ENCODE measurements around the gene KREMEN2.

Gene KREMEN2

DNA sequence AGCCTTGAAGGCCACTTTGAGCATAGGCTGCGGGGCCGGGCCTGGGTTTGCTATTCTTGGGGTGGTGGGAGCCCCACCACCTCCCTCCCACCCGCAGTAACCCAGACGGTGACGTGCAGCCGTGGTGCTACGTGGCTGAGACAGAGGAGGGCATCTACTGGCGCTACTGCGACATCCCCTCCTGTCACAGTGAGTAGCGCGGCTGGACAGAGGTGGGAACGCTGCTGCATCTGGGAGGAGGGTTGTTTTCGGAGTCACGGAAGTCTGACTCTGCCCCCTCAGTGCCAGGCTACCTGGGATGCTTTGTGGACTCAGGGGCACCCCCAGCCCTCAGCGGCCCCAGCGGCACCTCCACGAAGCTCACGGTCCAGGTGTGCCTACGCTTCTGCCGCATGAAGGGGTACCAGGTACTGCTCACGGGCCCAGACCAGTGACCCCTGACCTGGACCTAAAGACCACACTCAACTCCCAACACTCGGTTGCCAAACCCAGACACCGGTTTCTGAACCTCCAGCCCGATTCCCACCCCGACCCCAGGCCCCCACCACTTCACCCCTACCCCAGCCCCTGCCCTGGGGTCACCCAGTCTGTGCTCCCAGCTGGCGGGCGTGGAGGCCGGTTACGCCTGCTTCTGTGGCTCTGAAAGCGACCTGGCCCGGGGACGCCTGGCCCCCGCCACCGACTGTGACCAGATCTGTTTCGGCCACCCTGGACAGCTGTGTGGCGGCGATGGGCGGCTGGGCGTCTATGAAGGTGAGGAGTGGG is 2.1 kb downstream of the KREMEN2 start:
- Histone ChIP-seq H3K4me1 (ENCODE audit: control insufficient read depth, insufficient read depth, low read length) (peaks cover 21% of the 10 kb centered on the region), H3K9me3 (ENCODE audit: control insufficient read depth, low read length) (no peaks in the 10 kb centered on the region), H3K27ac (ENCODE audit: insufficient read depth, low read depth, low read length, poor library complexity, severe bottlenecking) (no peak overlapping the region), H3K4me3 (ENCODE audit: insufficient read depth, low read depth, low read length) (no peak overlapping the region), H3K36me3 (ENCODE audit: control insufficient read depth, insufficient read depth, low read length) (no peaks in the 10 kb centered on the region), H3K27me3 (ENCODE audit: control insufficient read depth, insufficient read depth, low read length, poor library complexity, severe bottlenecking) (peaks cover 58% of the 10 kb centered on the region)
- WGBS, 2 experiments, result 94% methylated on average over 38 to 39 of the region's 39 CpGs

DNA sequence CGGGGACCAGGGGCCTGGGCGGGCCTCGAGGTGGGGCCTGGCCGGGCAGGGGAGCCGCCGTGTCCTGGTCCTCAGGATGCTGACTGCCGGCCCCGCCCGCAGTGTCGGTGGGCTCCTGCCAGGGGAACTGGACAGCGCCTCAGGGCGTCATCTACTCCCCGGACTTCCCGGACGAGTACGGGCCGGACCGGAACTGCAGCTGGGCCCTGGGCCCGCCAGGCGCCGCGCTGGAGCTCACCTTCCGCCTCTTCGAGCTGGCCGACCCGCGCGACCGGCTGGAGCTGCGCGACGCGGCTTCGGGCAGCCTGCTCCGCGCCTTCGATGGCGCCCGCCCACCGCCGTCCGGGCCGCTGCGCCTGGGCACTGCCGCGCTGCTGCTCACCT is 2.7 kb downstream of the KREMEN2 start:
- WGBS, 2 experiments, result 90 to 91% methylated on average over 46 of the region's 46 CpGs

DNA sequence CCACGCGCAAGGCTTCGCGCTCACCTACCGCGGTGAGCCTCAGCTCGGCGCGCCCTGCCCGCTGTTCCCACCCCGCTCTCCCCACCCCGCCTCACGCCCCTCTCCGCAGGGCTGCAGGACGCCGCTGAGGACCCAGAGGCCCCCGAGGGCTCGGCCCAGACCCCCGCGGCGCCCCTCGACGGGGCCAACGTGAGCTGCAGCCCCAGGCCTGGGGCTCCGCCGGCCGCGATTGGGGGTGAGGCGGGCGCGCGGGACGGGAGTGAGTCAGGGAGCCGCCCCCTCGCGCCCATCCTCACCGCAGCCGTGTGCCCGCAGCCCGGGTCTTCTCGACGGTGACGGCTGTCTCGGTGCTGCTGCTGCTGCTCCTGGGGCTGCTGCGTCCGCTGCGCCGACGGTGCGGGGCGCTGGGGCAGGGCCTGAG is 3.1 kb downstream of the KREMEN2 start:
- Histone ChIP-seq H3K9me3 (ENCODE audit: control insufficient read depth, low read length) (no peaks in the 10 kb centered on the region), H3K27me3 (ENCODE audit: control insufficient read depth, insufficient read depth, low read length, poor library complexity, severe bottlenecking) (peaks cover 55% of the 10 kb centered on the region), H3K36me3 (ENCODE audit: control insufficient read depth, insufficient read depth, low read length) (no peaks in the 10 kb centered on the region), H3K4me3 (ENCODE audit: insufficient read depth, low read depth, low read length) (no peak overlapping the region), H3K27ac (ENCODE audit: insufficient read depth, low read depth, low read length, poor library complexity, severe bottlenecking) (no peak overlapping the region), H3K4me1 (ENCODE audit: control insufficient read depth, insufficient read depth, low read length) (peaks cover 21% of the 10 kb centered on the region)
- WGBS, 2 experiments, result 87 to 92% methylated on average over 51 of the region's 51 CpGs

More for the DNA sequence above, 2.7 kb downstream of the KREMEN2 start:
- H3K4me1 ChIP-seq (ENCODE audit: control insufficient read depth, insufficient read depth, low read length), result peaks cover 21% of the 10 kb centered on the region
- no peaks in the 10 kb centered on the region for H3K36me3 ChIP-seq (ENCODE audit: control insufficient read depth, insufficient read depth, low read length)
- no peaks in the 10 kb centered on the region for H3K9me3 ChIP-seq (ENCODE audit: control insufficient read depth, low read length)
- no peak overlapping the region for H3K4me3 ChIP-seq (ENCODE audit: insufficient read depth, low read depth, low read length)
- peaks cover 58% of the 10 kb centered on the region for H3K27me3 ChIP-seq (ENCODE audit: control insufficient read depth, insufficient read depth, low read length, poor library complexity, severe bottlenecking)
- H3K27ac ChIP-seq (ENCODE audit: insufficient read depth, low read depth, low read length, poor library complexity, severe bottlenecking), result no peak overlapping the region

DNA sequence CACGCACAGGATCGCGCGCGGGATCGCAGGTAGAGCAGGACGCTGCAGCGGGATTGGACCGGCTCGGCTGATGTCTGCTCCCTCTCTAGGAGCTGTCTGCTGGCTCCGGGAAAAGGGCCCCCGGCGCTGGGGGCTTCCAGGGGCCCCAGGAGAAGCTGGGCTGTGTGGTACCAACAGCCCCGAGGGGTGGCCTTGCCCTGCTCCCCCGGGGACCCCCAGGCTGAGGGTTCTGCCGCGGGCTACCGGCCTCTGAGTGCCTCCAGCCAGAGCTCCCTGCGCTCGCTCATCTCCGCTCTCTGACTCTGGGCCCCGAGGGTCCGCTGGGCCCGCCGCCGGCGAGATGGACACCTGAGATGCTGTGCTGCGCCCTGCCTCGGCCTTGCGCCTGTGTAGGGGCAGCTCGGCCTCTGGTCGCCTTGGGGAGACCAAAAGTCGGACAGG is 3.7 kb downstream of the KREMEN2 start:
- Histone ChIP-seq H3K27ac (ENCODE audit: insufficient read depth, low read depth, low read length, poor library complexity, severe bottlenecking) (no peak overlapping the region), H3K9me3 (ENCODE audit: control insufficient read depth, low read length) (no peaks in the 10 kb centered on the region), H3K27me3 (ENCODE audit: control insufficient read depth, insufficient read depth, low read length, poor library complexity, severe bottlenecking) (peaks cover 50% of the 10 kb centered on the region), H3K36me3 (ENCODE audit: control insufficient read depth, insufficient read depth, low read length) (no peaks in the 10 kb centered on the region), H3K4me1 (ENCODE audit: control insufficient read depth, insufficient read depth, low read length) (peaks cover 18% of the 10 kb centered on the region), H3K4me3 (ENCODE audit: insufficient read depth, low read depth, low read length) (no peak overlapping the region)
- WGBS, 2 experiments, result 94 to 95% methylated on average over 33 of the region's 33 CpGs

DNA sequence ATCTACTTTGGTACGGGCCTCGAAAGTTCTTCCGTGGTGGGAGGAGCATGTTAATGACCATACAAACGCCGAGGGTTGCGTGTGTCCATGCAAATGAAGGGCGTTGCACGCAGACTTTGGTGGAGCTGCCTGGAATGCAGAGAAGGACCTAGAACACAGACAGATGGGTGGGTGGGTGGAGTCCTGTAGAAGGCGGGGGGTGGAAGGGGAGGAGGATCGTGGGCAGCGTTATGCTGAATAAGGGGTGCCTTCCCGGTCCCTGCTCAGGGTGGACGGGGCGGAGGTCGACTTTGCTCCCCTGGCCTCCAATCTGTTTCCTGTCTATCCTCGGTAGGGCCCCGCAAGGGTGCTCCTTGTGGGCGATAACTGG is 4.3 kb downstream of the KREMEN2 start:
- no peaks in the 10 kb centered on the region for H3K9me3 ChIP-seq (ENCODE audit: control insufficient read depth, low read length)
- peak overlapping the region; percentile 72 for H3K4me3 ChIP-seq (ENCODE audit: insufficient read depth, low read depth, low read length)

DNA sequence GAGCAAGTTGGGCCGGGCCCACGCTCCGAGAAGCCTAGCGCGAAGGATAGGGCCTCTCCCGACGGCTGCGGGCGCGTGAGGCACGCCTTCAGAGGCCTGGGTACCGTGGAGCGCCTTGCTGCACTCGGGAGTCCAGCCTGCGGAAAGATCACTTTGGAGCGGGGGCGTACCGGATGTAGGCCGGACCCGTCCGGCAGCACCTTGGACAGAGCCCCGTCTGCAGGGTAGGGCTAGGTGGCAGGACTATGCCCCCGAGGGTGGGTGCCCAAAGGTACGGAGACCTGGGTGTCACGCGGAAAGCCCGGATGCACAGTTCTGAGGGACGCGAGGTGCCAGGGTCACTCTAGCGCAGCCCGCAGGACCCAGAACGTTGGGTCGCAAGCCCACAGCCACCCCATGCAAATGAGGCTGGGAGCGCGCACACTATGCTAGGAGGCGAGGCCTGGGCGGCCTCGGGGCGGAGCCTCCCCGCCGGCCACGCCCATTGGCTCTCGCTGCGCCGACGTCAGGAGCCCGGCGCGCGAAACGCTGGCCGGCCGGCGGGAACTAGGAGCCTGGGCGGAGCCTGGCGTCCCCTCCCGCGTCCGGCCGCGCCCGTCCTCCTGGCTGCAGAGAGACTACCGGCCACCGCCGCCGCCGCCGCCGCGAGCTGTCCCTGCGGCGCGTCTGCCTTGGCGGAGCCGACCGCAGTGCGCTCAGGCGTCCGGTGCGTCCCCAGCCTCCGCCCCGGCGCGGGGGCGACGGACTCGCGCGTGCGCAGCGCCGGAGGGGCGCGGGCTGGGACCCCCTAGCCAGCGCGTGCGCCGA is 4.9 kb downstream of the KREMEN2 start, which contains the start of gene PAQR4:
PAQR4 (plus strand) TSS at position 611 of the 807 bp plus-strand sequence. CDS start 327 bp downstream, outside the sequence.
- H3K27me3 ChIP-seq (ENCODE audit: control insufficient read depth, insufficient read depth, low read length, poor library complexity, severe bottlenecking), result peaks cover 38% of the 10 kb centered on the region
- no peaks in the 10 kb centered on the region for H3K9me3 ChIP-seq (ENCODE audit: control insufficient read depth, low read length)
- peaks cover 13% of the 10 kb centered on the region for H3K4me1 ChIP-seq (ENCODE audit: control insufficient read depth, insufficient read depth, low read length)
- H3K27ac ChIP-seq (ENCODE audit: insufficient read depth, low read depth, low read length, poor library complexity, severe bottlenecking), result peak within 1 kb of the TSS; percentile 17
- H3K4me3 ChIP-seq (ENCODE audit: insufficient read depth, low read depth, low read length), result peak within 1 kb of the TSS; percentile 72
- 2% methylated on average over 98 of the region's 98 CpGs for WGBS, 2 experiments
- H3K36me3 ChIP-seq (ENCODE audit: control insufficient read depth, insufficient read depth, low read length), result no peaks in the 10 kb centered on the region

More for the DNA sequence above, 4.3 kb downstream of the KREMEN2 start:
- 50% methylated on average over 18 of the region's 18 CpGs for WGBS, 2 experiments
- peaks cover 43% of the 10 kb centered on the region for H3K27me3 ChIP-seq (ENCODE audit: control insufficient read depth, insufficient read depth, low read length, poor library complexity, severe bottlenecking)
- H3K27ac ChIP-seq (ENCODE audit: insufficient read depth, low read depth, low read length, poor library complexity, severe bottlenecking), result no peak overlapping the region
- no peaks in the 10 kb centered on the region for H3K36me3 ChIP-seq (ENCODE audit: control insufficient read depth, insufficient read depth, low read length)
- peaks cover 13% of the 10 kb centered on the region for H3K4me1 ChIP-seq (ENCODE audit: control insufficient read depth, insufficient read depth, low read length)

DNA sequence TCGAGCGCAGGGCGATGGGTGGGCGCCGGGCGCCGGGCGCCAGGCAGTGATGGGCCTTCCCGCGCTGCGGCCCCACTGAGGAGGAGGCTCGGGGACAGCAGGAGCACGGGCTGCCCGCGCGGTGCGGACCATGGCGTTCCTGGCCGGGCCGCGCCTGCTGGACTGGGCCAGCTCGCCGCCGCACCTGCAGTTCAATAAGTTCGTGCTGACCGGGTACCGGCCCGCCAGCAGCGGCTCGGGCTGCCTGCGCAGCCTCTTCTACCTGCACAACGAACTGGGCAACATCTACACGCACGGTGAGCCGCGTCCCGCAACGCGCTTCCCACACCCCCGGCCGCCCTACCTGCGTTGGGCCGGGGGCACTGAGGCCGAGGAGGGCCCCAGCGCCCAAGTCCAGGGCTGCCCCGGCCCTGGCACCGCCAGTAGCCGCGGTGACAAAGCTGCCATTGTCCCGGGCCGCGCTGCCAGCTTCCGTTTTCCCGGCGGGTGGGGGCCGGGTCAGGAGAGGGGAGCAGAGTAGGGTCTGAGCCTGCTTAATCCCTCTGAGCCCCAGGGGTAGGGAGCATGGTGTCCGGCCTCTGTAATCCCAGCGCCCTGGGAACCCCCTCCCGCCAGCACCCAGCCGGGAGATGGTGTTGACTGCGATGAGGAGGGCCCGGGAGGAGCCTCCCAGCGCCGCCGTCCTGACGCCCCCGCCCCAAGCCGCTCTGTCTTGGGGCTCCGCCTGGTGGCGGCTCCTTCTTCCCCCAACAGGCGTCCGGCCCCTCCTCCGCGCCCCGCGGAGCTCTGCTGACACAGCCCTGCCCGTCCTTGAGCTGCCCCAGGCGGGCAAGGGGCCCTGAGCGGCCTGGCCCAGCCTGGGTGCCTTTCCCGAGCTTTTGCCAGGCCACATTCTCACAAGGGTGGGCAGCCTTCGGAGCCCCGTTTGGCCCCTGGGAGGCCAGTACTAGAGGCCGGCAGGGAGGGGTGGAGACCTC is 5.8 kb downstream of the KREMEN2 start:
- Histone ChIP-seq H3K27me3 (ENCODE audit: control insufficient read depth, insufficient read depth, low read length, poor library complexity, severe bottlenecking) (peaks cover 29% of the 10 kb centered on the region), H3K4me1 (ENCODE audit: control insufficient read depth, insufficient read depth, low read length) (peaks cover 13% of the 10 kb centered on the region), H3K27ac (ENCODE audit: insufficient read depth, low read depth, low read length, poor library complexity, severe bottlenecking) (peak overlapping the region; percentile 17), H3K9me3 (ENCODE audit: control insufficient read depth, low read length) (no peaks in the 10 kb centered on the region), H3K36me3 (ENCODE audit: control insufficient read depth, insufficient read depth, low read length) (no peaks in the 10 kb centered on the region), H3K4me3 (ENCODE audit: insufficient read depth, low read depth, low read length) (peak overlapping the region; percentile 72)
- 1% methylated on average over 83 of the region's 83 CpGs for WGBS, 2 experiments

DNA sequence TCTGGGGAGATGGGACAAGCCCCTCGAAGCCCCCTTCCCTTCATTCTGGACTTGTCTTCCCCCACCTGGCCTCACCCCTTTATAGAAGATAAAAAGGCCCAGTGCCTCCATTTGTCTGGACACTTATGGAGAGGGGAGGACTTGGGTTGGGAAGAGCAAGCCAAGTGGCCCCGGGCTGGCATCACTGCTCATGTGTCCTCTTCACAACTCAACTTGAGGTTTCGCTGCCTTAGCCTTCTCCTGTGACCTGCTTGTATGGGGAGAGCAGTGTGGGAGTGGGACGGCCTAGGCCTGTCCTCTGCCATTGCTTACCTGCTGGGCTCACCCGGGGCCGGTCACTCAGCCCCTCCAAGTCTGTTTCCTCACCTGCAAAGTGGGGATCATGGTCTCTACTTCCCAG is 6.5 kb downstream of the KREMEN2 start:
- H3K4me1 ChIP-seq (ENCODE audit: control insufficient read depth, insufficient read depth, low read length), result peaks cover 13% of the 10 kb centered on the region

DNA sequence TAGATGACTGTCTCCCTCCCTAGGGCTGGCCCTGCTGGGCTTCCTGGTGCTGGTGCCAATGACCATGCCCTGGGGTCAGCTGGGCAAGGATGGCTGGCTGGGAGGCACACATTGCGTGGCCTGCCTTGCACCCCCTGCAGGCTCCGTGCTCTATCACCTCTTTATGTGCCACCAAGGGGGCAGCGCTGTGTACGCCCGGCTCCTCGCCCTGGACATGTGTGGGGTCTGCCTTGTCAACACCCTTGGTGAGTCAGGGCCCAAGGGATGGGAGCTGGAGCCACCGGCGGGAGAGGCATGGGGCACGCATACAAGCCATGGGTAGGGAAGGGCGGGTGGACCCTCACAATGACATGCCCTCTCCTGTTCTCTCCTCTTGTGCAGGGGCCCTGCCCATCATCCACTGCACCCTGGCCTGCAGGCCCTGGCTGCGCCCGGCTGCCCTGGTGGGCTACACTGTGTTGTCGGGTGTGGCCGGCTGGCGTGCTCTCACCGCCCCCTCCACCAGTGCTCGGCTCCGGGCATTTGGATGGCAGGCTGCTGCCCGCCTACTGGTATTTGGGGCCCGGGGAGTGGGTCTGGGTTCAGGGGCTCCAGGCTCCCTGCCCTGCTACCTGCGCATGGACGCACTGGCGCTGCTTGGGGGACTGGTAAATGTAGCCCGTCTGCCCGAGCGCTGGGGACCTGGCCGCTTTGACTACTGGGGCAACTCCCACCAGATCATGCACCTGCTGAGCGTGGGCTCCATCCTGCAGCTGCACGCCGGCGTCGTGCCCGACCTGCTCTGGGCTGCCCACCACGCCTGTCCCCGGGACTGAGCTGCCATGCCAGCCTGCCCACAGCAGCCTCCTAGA is 7.3 kb downstream of the KREMEN2 start:
- 95% methylated on average over 35 of the region's 35 CpGs for WGBS, 2 experiments
- peaks cover 13% of the 10 kb centered on the region for H3K4me1 ChIP-seq (ENCODE audit: control insufficient read depth, insufficient read depth, low read length)
- no peak overlapping the region for H3K4me3 ChIP-seq (ENCODE audit: insufficient read depth, low read depth, low read length)
- H3K9me3 ChIP-seq (ENCODE audit: control insufficient read depth, low read length), result no peaks in the 10 kb centered on the region
- H3K27ac ChIP-seq (ENCODE audit: insufficient read depth, low read depth, low read length, poor library complexity, severe bottlenecking), result no peak overlapping the region
- H3K27me3 ChIP-seq (ENCODE audit: control insufficient read depth, insufficient read depth, low read length, poor library complexity, severe bottlenecking), result peaks cover 20% of the 10 kb centered on the region
- H3K36me3 ChIP-seq (ENCODE audit: control insufficient read depth, insufficient read depth, low read length), result no peaks in the 10 kb centered on the region

More for the DNA sequence above, 6.5 kb downstream of the KREMEN2 start:
- peak overlapping the region; percentile 72 for H3K4me3 ChIP-seq (ENCODE audit: insufficient read depth, low read depth, low read length)
- H3K9me3 ChIP-seq (ENCODE audit: control insufficient read depth, low read length), result no peaks in the 10 kb centered on the region
- no peaks in the 10 kb centered on the region for H3K36me3 ChIP-seq (ENCODE audit: control insufficient read depth, insufficient read depth, low read length)
- H3K27ac ChIP-seq (ENCODE audit: insufficient read depth, low read depth, low read length, poor library complexity, severe bottlenecking), result no peak overlapping the region
- WGBS, 2 experiments, result 81 to 85% methylated on average over 6 of the region's 6 CpGs
- H3K27me3 ChIP-seq (ENCODE audit: control insufficient read depth, insufficient read depth, low read length, poor library complexity, severe bottlenecking), result peaks cover 26% of the 10 kb centered on the region
